ENCODE measurements around the gene PDCD10. TPM values are rescaled to one million over a fixed set of nuclear protein-coding genes. Genes with fewer than 3 reads are reported as not detected.
A peak's percentile ranks its signal among the peaks of the same experiment; 100 is the strongest.

The PDCD10 gene
- polyA plus RNA-seq, 1 of the 3 experiments (the other 2 are of a cell fraction): 29.0 TPM

- Histone ChIP-seq H3K9me3 (no peaks in the 10 kb centered on the region), H3K79me2 (ENCODE audit: insufficient read depth) (no peaks in the 10 kb centered on the region), H3K27me3 (ENCODE audit: insufficient read depth) (no peaks in the 10 kb centered on the region), H3K4me3 (ENCODE audit: low read depth in 2 of 2, low read length in 1 of 2) (no peak overlapping the region), H3K4me2 (no peak overlapping the region), H3K9ac (no peak overlapping the region), H3K4me1 (ENCODE audit: control insufficient read depth in 1 of 2, insufficient read depth in 2 of 2, low read depth in 1 of 2, low read length in 1 of 2) (no peaks in the 10 kb centered on the region), H3K36me3 (replicated peaks in 1 of 2; ENCODE audit: control insufficient read depth in 1 of 2, insufficient read depth in 2 of 2, low read length in 1 of 2) (no peaks in the 10 kb centered on the region), H4K20me1 (ENCODE audit: insufficient read depth) (no peaks in the 10 kb centered on the region), H3F3A (replicated peaks; ENCODE audit: insufficient read depth) (no peaks in the 10 kb centered on the region), H2AFZ (ENCODE audit: low read depth) (no peak overlapping the region), H3K9me2 (no peaks in the 10 kb centered on the region), H3K27ac (ENCODE audit: low read depth in 2 of 2, low read length in 1 of 2) (no peak overlapping the region)
- ChIA-PET CTCF (interaction anchor here (1.4 to 3.8 kb wide), 3 partner anchors 8 to 362 kb away, joined by 3 to 16 read pairs (median 15); partner anchors contain the start of gene ZBBX), POLR2A (no interaction called here)
- no peak for TF ChIP-seq SMC3 (IDR thresholded peaks at IDR 0.05; ENCODE audit: low read depth, low read length)
- no peak for TF ChIP-seq POLR2AphosphoS5 (IDR thresholded peaks at IDR 0.05; ENCODE audit: low read depth, low read length)
- no peak for TF ChIP-seq RXRA (IDR thresholded peaks at IDR 0.05; ENCODE audit: borderline replicate concordance, low read depth)
- TF ChIP-seq CHD2 (IDR thresholded peaks at IDR 0.05; ENCODE audit: low read length, partially characterized antibody): no peak
- no peak for TF ChIP-seq IRF3 (IDR thresholded peaks at IDR 0.05; ENCODE audit: low read depth, low read length)
- no peak for TF ChIP-seq TAF1 (IDR thresholded peaks at IDR 0.05; ENCODE audit: borderline replicate concordance, low read depth, low read length)
- TF ChIP-seq CTCF (IDR thresholded peaks at IDR 0.05): no peak
- TF ChIP-seq REST (IDR thresholded peaks at IDR 0.05; ENCODE audit: low read depth, low read length): no peak
- no peak for TF ChIP-seq FOXJ3 (CRISPR knock-in tag; IDR thresholded peaks at IDR 0.05)
- DNase-seq: peak; percentile 5
- 59% methylated on average over 2 of the region's 2 CpGs for WGBS (ENCODE audit: low lambda C conversion rate)
These were observed 7.6 kb upstream of the PDCD10 start for GRCh38 chr3:167742338-167742737.
